22Rv1 (cell line): Measurements from ENCODE around the gene GIGYF1.

Experiments
- CTCF ChIP-seq: fragments of 450-650 bp; IDR thresholded peaks from 2 replicates; pipeline ENCODE4 v1.5.1; 2017; ENCODE audit warnings: mild to moderate bottlenecking
- ZFX ChIP-seq: fragments of 450-650 bp; IDR thresholded peaks from 2 replicates; pipeline ENCODE4 v1.6.1; 2017; ENCODE audit warnings: antibody characterized with exemption, borderline replicate concordance

GRCh38 chr7:100676501-100677306 lies 17.3 kb downstream of the GIGYF1 start:
- TF ChIP-seq CTCF (no peak), ZFX (no peak)
